Middle frontal gyrus (tissue), 1 donor: ENCODE results near the gene CEP72.
"Not testable (repeated sequence)": the region's sequence is repeated elsewhere in the genome, so short reads cannot be mapped to it uniquely, and the experiment has no call there.

Source experiments
- DNase-seq: peaks from one replicate; pipeline ENCODE4 v3.0.0-alpha.2; 2015; ENCODE audit warnings: low spot score; ENCODE audit errors: extremely low spot score

CEP72 gene

DNA sequence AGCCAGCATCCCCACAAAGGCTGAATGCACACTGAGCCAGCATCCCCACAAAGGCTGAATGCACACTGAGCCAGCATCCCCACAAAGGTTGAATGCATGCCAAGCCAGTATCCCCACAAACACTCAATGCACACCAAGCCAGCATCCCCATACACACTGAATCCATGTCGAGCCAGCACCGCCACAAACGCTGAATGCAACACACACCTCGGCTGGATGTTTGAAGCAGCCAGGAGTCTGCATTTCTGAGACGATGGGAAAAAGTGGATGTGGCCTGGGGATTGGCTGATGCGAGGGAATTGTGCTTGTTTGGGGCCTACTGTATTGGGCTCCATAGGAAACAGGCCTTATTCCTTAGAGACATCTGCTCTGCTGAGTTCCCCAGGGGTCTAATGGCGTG, 30.9 kb upstream of the CEP72 start:
- DNase-seq = no peak

DNA sequence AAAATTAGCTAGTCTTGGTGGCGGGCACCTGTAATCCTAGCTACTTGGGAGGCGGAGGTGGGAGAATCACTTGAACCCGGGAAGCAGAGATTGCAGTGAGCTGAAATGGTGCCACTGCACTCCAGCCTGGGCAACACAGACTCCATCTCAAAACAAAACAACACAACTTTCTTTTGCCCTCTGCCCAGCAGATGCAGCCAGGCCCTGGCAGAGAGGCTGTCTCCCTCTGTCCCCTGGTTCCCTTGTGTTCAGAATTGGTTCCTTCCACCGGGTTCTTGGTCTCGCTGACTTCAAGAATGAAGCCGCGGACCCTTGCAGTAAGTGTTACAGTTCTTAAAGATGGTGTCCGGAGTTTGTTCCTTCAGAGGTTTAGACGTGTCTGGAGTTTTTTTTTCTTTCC, 30.2 kb upstream of the CEP72 start:
- DNase-seq = no peak

DNA sequence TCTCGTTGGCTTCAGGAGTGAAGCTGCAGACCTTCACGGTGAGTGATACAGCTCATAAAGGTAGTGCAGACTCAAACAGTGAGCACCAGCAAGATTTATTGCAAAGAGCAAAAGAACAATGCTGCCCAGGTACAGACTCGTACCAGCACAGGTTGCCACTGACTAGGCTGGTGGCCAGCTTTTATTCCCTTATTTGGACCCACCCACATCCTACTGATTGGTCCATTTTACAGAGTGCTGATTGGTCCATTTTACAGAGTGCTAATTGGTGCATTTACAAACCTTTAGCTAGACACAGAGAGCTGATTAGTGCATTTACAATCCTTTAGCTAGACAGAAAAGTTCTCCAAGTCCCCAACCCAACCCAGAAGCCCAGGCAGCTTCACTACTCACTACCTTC, 29.7 kb upstream of the CEP72 start:
- DNase-seq = not testable (repeated sequence)

DNA sequence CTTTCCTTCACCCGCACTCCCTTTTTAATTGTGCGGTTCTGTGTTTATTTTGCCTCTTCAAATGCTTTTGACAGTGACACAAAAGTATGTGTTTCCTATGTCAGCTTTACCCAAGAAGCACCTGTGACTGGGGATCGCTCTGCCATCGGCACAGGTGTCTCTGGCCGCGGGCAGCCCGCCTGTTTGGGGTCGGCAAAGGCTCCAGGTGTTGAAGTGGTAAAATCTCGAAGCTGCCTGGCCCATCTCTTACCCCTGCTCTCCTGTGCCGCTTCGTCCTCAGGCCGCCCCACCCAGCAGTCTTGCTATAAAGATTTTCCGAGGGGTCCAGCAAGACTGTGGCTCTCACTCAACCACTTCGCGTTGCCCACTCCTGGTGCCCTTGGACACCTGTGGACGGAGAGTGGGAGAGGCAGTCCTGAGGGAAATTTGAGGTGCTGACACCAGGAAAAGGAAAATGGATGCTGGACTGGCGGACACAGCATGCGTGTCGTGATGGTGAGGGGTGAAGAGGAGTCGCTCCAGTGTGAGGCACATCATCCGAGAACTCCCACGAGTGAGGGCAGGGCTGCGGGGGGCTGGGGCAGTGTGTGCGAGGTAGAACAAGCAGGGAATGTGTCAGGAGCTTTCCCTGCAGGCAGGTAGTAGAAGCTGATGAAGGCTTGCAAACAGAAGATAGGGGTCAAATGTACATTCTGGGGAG, 29.1 kb upstream of the CEP72 start:
- no peak for DNase-seq

DNA sequence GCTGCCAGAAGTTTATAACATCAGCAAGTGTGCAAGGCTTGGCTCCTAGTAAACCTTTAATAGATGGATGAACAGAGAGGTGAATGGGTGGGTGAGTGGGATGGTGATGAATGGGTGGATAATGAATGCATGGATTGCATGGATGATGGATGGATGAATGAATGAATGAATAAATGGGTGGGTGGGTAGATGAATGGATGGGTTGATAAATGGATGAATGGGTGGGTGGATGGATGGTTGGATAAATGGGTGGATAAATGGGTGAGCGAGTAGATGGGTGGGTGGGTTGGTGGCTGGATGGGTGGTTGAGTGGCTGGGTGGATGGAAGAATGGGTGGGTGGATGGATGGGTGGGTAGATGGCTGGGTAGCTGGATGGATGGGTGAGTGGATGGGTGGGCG, 28.5 kb upstream of the CEP72 start:
- no peak for DNase-seq

DNA sequence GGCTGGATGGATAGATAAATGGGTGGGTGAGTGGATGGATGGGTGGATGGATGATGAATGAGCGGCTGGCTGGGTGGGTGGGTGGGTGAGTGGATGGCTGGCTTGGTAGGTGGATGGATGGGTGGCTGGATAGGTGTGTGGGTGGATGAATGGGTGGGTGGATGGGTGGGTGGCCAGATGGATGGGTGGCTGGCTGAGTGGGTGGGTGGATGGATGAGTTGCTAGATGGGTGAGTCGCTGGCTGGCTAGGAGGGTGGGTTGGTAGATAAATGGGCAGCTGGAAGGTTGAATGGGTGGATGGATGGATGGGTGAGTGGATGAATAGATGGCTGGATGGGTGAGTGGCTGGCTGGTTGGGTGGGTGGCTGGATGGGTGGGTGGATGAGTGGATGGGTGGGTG, 27.9 kb upstream of the CEP72 start:
- DNase-seq = no peak

DNA sequence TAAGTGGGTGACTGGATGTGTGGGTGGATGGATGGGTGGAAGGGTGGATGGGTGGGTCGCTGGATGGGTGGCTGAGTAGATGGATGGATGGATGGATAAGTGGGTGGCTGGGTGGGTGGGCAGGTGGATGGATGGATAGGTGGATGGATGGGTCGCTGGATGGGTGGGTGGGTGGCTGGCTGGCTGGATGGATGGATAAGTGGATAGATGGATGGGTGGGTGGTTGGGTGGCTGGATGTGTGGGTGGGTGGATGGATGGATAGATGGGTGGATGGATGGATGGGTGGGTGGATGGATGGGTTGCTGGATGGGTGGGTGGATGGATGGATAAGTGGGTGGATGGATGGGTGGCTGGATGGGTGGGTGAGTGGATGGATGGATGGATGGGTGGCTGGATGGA, 27.3 kb upstream of the CEP72 start:
- DNase-seq = no peak

DNA sequence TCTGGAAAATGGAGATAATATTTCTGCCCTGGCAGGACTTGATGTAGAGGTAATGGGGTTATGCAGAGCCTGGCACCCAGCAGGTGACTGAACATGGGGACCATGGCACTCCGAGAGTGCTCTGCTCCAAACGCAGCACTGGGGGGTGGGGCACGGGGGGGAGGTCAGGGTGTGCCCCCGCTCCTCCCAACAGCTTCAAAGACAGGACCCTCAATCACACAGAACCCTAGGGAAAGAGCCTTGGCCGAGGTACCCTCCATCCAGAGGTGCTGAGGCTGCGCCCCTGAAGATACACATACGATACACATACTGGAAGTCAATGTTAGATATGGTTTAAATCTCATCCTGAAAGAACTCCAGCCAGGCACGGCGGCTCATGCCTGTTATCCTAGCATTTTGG, 26.6 kb upstream of the CEP72 start:
- no peak for DNase-seq

DNA sequence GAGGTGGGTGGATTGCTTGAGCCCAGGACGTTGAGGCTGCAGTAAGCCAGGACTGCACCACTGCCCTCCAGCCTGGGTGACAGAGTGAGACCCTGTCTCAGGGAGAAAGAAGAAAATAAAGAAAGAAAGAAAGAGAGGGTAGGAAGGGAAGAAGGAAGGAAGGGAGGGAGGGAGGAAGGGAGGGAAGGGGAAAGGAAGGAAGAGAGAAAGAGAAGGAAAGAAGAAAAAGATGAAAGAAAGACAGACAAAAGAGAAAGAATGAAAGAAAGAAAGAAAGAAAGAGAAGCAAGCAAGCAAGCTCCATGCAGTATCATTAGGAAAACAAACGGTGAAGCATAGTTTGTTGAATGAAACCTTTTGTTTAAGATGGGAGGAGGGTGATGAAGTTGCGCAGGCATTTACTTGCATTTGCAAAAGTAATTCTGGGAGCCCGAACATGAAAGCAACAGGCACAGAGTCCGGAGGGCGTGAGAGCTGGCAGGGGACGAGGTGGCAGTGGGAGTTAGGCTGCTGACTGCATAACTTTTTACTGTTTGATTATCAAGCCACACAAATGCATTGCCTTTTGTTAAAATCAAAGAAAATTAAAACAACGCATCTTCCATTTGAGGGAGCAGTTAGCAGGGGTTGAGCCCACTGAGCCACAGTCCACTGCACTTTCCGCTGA, 26.0 kb upstream of the CEP72 start:
- no peak for DNase-seq

DNA sequence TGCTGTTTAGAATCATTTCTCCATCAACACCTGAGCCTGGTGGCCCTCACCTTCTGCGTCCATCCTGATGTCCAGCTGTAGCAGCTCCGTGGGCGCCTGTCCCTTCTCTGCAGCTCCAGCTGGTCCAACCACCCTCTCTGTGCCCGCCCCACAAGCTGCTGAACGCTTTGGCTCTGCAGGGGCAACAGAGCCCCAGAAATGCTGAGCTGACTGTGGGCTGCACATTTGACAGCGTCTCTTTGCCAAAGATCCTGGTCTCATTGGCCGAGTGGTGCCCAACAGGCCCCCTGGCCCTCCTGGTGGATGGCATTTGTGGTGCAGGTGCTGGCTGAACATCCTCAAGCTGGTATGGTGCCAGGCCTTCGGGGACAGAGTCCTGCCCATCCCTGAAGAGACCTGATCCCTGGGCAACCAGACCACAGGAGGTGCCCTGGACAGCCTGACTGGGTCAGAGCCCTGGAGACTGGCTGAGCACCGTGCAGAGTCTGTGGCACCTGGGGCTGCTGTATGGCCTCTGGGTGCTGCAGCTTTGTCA, 25.3 kb upstream of the CEP72 start:
- DNase-seq = no peak

DNA sequence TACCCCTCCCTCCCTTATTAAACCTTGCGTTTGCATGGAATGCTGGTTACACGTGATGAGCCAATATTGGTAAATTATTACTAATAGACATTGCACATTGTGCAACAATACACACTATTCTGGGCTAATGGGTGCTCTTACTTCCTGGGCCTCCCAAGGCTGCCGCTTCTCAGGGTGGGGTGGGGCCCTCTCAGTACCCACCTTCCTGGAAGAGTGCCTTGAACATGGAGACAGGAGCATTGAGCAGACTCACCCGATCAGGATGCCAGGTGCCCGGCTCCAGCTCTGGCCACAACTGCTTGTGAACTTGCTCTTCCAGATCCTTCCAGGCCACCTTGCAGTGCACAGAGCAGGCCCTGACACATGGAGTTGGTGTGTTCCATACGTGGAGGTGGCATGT, 24.7 kb upstream of the CEP72 start:
- no peak for DNase-seq

DNA sequence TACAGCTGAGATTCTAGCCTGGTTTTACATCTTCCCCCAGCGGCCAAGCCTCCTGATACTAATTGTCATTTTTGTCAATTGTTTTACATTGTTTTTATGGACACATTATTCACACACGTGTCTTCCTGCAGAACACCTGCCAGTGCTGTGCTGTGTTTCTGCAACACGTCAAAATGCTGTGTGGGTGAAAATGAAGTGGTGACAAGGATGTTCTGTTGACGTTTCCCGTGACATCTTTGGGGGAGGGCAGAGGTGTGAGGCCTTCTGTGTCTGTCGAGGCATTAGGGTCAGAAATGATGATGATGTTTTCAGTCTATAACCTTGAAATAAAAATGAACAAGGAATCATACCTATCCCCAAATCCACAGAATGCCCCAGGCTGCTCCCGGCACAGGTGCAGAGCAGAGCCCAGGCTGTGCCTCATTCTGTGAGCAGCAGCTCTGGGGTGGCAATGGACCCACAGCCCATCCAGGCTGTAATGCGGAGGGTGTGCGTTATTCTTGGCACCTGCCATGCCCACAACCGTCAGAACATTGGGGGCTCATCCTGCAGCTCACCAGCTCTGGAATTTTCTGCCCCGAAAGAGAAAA, 23.6 kb upstream of the CEP72 start:
- no peak for DNase-seq

DNA sequence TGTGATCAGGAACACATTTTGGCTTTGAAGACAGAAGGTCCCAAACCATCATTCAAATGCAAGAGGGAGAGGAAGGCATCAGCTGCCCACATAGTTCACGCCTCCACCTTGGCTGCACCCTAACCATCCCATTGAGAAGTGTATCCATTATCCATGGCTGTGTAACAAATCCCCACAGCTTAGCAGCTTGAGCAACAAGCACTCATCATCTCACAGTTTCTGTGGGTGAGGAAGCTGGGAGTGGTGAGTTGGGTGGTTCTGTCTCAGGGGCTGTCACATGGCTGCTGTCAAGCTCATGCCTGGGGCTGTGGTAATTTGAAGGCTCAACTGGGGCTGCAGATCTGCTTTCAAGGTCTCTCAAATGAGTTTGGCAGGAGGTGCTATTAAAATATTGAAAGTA, 23.0 kb upstream of the CEP72 start:
- no peak for DNase-seq

DNA sequence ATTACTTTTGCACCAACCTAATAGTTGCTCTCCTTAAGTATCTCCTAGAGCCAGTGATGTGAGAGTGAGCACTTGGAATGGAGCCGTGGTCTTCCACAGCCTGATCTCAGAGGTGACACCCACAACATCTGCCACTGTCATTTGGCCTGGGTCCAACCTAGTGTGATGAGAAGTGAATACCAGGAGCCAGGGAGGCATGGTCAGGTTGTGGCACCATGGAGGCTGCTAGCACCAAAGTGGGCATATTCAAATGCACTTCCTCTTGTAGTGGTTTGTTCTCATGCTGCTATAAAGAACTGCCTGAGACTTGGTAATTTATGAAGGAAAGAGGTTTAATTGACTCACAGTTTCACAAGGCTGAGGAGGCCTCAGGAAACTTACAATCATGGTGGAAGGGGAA, 22.6 kb upstream of the CEP72 start:
- no peak for DNase-seq

DNA sequence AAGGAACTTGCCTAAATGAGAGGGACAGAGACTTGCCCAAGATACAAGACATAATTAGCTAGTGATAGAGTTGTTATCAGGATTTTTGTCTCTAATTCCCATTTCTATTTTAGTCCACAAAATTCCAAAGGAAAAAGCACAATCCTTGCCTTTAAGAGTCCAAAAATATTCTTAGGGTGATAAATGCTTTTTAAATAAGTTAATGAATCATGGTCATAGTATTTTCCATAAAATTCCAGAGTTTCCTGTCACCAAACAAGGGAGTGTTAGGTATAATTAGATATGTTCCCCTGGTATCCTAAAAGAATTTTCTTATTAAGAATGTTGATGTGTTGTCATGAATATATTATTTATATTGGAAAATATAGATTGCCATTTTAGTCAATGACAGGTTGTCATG, 21.8 kb upstream of the CEP72 start:
- no peak for DNase-seq

DNA sequence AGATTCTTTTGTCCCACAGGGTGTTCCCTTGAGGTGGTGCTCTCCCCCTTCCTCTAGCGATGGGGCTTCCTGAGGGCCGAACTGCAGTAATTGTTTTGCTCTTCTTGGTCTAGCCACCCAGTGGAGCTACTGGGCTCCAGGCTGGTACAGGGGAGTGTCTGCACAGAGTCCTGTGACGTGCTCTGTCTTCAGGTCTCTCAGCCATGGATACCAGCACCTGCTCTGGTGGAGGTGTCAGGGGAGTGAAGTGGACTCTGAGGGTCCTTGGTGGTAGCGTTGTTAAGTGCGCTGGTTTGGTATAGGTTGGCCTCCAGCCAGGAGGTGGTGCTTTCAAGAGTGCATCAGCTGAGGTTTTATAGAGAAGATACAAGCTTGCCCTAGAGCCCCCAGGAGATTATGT, 20.4 kb upstream of the CEP72 start:
- no peak for DNase-seq

DNA sequence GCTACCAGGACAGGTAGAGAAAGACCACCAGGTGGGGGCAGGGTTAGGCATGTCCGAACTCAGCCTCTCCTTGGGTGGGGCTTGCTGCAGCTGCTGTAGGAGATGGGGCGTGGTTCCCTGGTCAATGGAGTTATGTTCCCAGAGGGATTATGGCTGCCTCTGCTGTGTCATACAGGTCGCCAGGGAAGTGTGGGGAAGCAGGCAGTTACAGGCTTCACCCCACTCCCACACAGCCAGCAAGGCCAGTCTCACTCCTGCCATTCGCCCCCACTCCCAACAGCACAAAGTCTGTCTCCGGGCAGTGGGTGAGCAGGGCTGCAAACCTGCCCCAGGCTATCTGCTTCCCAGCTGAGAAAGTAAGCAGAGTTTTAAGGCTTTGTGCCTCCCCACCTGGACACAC, 20.0 kb upstream of the CEP72 start:
- no peak for DNase-seq

DNA sequence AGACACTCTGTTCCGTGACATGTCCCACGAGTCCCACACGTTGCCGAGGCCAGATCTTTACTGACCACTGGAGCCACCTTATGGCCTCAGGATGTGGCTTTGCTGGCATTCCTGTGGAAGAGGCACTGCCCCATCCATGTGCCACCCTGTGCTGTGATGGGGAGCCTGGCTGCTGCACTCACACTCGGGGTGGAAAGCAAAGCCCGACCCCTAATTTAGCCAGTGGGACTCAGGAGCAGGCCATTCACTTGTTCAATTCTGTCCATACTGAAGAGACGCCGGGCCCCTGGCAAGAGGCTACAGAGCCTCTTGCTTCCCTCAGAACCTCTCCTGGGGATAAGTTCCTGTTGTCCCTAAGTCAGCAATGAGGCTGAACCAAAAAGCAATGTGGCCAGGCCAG, 18.6 kb upstream of the CEP72 start:
- DNase-seq = no peak

DNA sequence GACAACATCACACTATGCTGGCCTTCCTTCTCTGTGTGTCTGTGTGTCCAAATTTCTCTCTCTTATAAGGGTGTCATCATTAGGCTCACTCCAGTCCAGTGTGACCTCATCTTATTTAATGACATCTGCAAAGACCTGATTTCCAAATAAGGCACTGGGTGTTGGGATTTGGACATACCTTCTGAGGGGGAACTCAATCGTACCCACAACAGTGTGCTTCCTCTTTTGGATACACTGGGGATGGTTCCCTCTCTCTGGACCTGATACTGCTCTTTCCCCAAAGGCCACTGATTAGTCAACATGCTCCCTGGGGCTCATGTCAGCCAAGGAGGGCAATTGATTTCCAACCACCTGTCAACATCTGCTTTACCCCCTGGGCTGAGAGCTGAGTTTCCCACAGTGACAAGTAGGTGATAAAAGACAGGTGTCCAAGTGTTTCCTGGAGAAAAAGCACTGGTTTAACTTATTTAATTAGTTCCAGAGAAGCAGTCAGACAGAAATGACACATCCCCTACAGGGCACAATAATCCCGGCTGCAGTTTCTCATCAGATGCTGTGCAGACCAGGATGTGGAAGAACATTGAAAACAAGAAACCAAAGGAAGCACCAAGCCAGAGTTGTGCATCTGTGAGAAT, 17.8 kb upstream of the CEP72 start:
- no peak for DNase-seq

DNA sequence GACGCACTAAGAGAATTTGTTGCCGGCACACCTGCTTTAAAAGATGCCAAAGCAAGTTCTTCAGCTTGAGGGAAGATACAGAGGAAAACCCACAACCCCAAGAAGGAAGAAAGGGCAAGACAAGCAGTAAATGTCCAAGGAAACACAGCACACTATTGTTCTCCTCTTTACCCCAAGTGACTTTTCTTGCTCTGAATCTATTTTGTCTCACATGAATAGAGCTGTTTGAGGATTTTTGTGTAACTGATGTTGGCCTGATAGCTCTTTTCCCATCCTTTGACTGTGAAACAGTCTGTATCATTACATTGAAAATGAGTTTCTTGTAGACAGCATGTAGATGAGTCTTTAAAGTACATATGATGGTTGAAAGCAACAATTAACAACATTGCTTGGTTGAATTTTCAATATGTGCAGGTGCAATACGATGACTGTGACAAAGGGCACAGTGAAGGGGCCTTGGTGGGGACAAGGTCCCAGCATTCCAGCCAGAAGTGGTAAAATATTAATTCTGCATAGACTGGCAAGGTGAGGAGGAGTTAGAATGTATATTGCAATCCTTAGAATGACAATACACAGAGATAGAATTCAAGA, 16.8 kb upstream of the CEP72 start:
- no peak for DNase-seq

DNA sequence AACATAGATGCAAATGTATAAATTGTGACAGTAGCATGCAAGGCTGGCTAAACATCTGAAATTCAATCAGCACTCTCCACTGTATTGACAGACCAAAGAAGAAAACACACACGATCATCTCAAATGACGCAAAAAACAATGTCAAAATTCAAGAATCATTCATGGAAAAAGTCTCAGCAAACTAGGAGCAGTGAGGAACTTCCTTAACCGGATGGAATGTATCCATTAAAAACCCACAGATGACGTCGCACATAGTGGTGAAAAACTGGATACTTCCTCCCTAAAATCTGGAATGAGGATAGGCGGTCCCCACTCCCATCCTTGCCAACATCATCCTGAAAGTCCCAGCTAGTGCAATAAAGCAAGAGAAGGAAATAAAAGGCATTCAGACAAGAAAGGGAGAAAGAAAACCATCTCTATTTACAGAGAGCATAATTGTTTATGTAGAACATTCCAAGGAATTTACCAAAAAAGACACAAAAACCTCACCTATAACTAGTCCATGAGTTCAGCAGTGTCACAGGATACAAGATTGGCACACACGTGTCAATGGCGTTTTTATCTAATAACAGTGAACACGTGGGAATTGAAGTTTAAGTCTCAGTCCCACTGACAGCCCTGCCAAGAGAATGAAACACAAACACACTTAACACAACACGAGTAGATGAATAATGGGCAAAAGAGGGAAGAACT, 14.1 kb upstream of the CEP72 start:
- no peak for DNase-seq

DNA sequence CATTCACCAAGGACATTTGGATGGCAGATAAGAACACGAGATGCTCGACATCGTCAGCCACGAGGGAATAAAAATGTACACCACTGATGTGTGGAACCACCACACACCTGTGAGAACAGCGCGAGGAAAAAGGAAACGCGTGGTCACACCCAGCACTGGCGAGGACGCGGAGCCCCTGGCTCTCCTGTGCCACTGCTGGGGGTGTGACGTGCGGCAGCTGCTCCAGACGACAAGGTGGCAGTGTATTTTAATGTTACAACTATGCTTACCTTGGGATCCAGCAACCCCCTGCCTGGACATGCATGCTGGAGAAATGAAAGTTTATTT, 13.6 kb upstream of the CEP72 start:
- DNase-seq = no peak
